Ascending aorta (tissue), 2 donors: Measurements from ENCODE around the gene CDCA7L. TPM values are rescaled to one million over a fixed set of nuclear protein-coding genes. Genes with fewer than 3 reads are reported as not detected.

ENCODE experiments used
- DNase-seq, 2 donors: peaks; one replicate each; pipeline ENCODE4 v3.0.0-alpha.2; 2019; ENCODE audit warnings: low spot score in 2 of 2
- H3K27ac ChIP-seq, 2 donors: fragments of 200-600 bp; sonication (generic); one replicate each; pipeline ENCODE4 v1.5.1; 2016 to 2017; ENCODE audit warnings: mild to moderate bottlenecking in 1 of 2
- H3K27me3 ChIP-seq: fragments of 200-600 bp; sonication (generic); one replicate; pipeline ENCODE4 v1.5.1; 2017
- H3K36me3 ChIP-seq, 2 donors: fragments of 200-600 bp; sonication (generic); one replicate each; pipeline ENCODE4 v1.5.1; 2016
- H3K4me1 ChIP-seq, 2 donors: fragments of 200-600 bp; sonication (generic); one replicate each; pipeline ENCODE4 v1.5.1; 2016 to 2017; ENCODE audit warnings: mild to moderate bottlenecking in 1 of 2
- H3K4me3 ChIP-seq, 2 donors: fragments of 200-600 bp; sonication (generic); one replicate each; pipeline ENCODE4 v1.5.1; 2016 to 2017; ENCODE audit warnings: mild to moderate bottlenecking in 1 of 2
- H3K9me3 ChIP-seq, 2 donors: fragments of 200-600 bp; sonication (generic); one replicate each; pipeline ENCODE4 v1.5.1; 2016
- CTCF ChIP-seq, 3 experiments: fragments of 200-600 bp in 2 of 3; fragments of 450-650 bp in 1 of 3; sonication (generic) in 2 of 3; IDR thresholded peaks; one replicate each; pipeline ENCODE4 v1.5.1; 2016 to 2019; ENCODE audit warnings: antibody characterized with exemption in 3 of 3, mild to moderate bottlenecking in 1 of 3, moderate library complexity in 1 of 3
- intact Hi-C: fragments of 100-400 bp; cut with DNase I; formaldehyde crosslinking; loops from one replicate; pipeline ENCODE4 v1.15.1; 2023
- total RNA-seq: library from RNA; depleted of rRNA; stranded (reverse); fragments of >200 nt; gene quantifications from one replicate; pipeline ENCODE4 v1.1.0, GENCODE V29; 2016

Gene CDCA7L
- total RNA-seq, 1 donor from 2014 or later, result 1.5 TPM

DNA sequence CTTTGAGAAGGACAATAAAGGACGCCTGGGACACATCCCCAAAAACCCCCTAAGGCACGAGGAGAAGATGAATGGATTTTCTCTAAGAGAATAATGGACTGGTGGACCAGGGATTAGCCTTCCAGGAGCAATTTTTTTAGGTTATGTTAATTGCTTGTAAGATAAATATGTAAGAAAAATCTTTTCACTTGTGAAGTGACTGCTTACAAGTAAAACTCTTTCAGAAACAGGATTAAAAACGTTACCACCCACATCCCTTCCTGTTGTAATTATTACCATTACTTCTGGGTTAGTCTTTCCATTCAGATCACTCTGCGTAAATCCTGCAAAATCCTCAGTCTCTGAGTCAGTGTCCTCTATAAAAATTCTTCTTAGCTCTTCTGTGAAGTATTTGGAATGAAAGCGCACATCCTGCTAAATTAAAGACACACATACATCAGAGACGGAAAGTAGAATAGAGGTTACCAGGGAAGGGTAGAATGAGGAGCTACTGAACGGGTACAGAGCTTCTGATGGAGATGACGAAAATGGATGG, 34.3 kb downstream of the CDCA7L start:
- Histone ChIP-seq H3K4me1 (no peaks in the 10 kb centered on the region), H3K4me3 (no peak overlapping the region), H3K27me3 (no peaks in the 10 kb centered on the region), H3K9me3 (no peaks in the 10 kb centered on the region), H3K27ac (no peak overlapping the region), H3K36me3 (no peaks in the 10 kb centered on the region)
- DNase-seq, result no peak
- no peak for TF ChIP-seq CTCF (IDR thresholded peaks at IDR 0.05)
- intact Hi-C loops, result no loop called here

- no peak for TF ChIP-seq CTCF (IDR thresholded peaks at IDR 0.05)
- peaks cover 0 to 3% of the 10 kb centered on the region in 2 donors for H3K36me3 ChIP-seq
- H3K4me3 ChIP-seq, result no peak overlapping the region
- H3K4me1 ChIP-seq, result no peaks in the 10 kb centered on the region
- no peak for DNase-seq
- H3K9me3 ChIP-seq, result no peaks in the 10 kb centered on the region
- H3K27me3 ChIP-seq, result no peaks in the 10 kb centered on the region
- intact Hi-C loops, result no loop called here
- no peak overlapping the region for H3K27ac ChIP-seq
These were observed 35.4 kb downstream of the CDCA7L start for GRCh38 chr7:21910253-21910652.

DNA sequence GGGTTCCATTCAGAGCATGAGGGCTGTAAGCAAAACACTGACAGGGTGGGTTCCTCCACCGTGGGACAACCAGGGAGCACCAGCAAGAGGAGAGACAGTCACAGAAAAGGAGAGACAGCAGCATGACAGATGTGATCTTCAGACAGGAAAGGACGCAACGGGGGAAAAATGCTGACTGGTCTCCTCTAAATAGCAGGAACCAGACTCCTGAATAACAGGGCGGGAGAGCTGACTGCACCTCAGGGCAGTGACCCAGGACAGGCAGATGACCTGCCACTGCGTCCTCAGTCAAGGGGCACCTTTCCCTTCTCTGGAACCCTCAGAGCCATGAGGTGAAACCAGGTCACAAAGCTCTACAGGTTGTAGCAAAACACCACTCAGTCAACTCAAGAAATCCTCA, 37.0 kb downstream of the CDCA7L start:
- TF ChIP-seq CTCF (IDR thresholded peaks at IDR 0.05), result no peak
- H3K9me3 ChIP-seq, result no peaks in the 10 kb centered on the region
- H3K36me3 ChIP-seq, result peaks cover 0 to 3% of the 10 kb centered on the region in 2 donors
- H3K4me1 ChIP-seq, result no peaks in the 10 kb centered on the region
- no peak overlapping the region for H3K27ac ChIP-seq
- H3K27me3 ChIP-seq, result no peaks in the 10 kb centered on the region
- intact Hi-C loops, result no loop called here
- no peak overlapping the region for H3K4me3 ChIP-seq
- DNase-seq, result no peak

DNA sequence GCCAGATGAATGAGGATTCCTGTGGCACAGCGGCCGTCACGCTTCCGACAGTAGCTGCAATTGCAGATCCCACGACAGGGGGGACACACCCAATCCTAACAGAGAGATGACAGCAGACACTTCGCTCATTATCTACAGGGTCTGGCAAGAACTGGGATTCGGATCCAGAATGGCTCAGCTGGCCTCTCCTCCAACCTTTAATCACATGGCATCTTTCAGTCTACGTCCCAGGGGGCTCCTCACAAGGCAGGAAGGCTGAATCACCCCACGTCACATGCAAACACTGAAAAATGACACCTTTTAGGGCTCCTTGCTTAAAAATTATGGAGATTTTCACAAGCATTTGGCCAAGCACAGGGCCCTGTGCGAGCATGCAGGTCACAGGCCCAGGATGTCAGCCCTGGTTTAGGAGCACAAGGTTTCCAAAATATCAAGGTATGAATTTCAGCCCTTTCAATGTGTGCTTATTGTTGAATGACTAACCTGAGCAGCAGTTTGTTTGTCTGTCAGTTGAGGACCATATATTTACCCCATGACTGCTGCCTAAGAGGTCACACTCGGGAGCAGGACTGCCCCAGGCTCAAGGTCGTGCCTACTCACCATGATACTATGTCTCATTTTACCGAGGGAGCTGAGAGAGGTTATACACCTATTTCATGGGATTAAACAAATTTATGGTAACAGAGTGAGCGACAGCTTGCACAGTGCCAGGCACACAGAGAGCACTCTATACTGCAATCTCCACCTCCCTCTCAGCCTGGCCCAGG, 42.5 kb downstream of the CDCA7L start:
- Histone ChIP-seq H3K27me3 (no peaks in the 10 kb centered on the region), H3K9me3 (no peaks in the 10 kb centered on the region), H3K27ac (no peak overlapping the region), H3K36me3 (peaks cover 0 to 3% of the 10 kb centered on the region in 2 donors), H3K4me1 (no peaks in the 10 kb centered on the region), H3K4me3 (no peak overlapping the region)
- no peak for DNase-seq
- no peak for TF ChIP-seq CTCF (IDR thresholded peaks at IDR 0.05)
- intact Hi-C loops, result no loop called here

DNA sequence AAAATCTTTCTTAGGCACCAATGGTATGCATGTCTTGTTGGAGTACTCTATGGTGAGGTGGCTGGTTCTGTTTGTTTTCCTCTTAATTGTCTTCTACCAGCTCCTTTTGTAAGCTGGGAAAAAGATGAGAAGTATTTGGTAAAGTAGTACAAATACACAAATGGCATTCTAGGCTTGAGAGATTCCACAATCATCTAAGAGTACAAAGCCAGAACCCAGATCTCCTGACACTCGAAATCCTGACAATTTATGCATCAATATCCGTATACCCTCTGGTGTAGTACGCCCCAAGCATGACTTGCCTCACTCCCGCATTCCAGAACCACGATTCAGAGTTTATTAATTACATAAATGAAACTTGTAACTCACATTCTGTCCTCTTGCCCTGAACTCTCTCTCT, 43.5 kb downstream of the CDCA7L start:
- intact Hi-C loops, result no loop called here
- H3K4me1 ChIP-seq, result no peaks in the 10 kb centered on the region
- H3K36me3 ChIP-seq, result peaks cover 0 to 3% of the 10 kb centered on the region in 2 donors
- no peak for DNase-seq
- H3K27me3 ChIP-seq, result no peaks in the 10 kb centered on the region
- no peak overlapping the region for H3K4me3 ChIP-seq
- TF ChIP-seq CTCF (IDR thresholded peaks at IDR 0.05), result no peak
- H3K9me3 ChIP-seq, result no peaks in the 10 kb centered on the region
- no peak overlapping the region for H3K27ac ChIP-seq
